Mesendoderm (in vitro differentiated cells): ENCODE measurements around the gene CEP57L1.
A peak's percentile ranks its signal among the peaks of the same experiment; 100 is the strongest.

Experiments used
- DNase-seq: peaks from one replicate; pipeline ENCODE4 v3.0.0; 2013
- H2AK5ac ChIP-seq: 2 replicates; pipeline ENCODE4 v1.6.1; 2013; ENCODE audit warnings: low read length, inconsistent platforms
- H2BK120ac ChIP-seq: 2 replicates; pipeline ENCODE4 v1.6.1; 2013; ENCODE audit warnings: low read depth, mild to moderate bottlenecking, low read length, moderate library complexity, mixed read lengths
- H2BK15ac ChIP-seq: replicated peaks from 2 replicates; pipeline ENCODE4 v1.6.1; 2013; ENCODE audit warnings: low read depth, mild to moderate bottlenecking, moderate library complexity
- H2BK5ac ChIP-seq: 2 replicates; pipeline ENCODE4 v1.6.1; 2013; ENCODE audit warnings: low read length, inconsistent platforms
- H3K18ac ChIP-seq: 2 replicates; pipeline ENCODE4 v1.6.1; 2013; ENCODE audit warnings: mild to moderate bottlenecking, low read length, mixed read lengths
- H3K23ac ChIP-seq: one replicate; pipeline ENCODE4 v1.6.1; 2013; ENCODE audit warnings: low read length
- H3K27ac ChIP-seq: 2 replicates; pipeline ENCODE4 v1.5.1; 2013; ENCODE audit warnings: low read depth, mild to moderate bottlenecking, inconsistent platforms, low read length, moderate library complexity
- H3K27me3 ChIP-seq: 2 replicates; pipeline ENCODE4 v1.6.1; 2013; ENCODE audit warnings: low read length, control low read depth, mild to moderate bottlenecking, inconsistent platforms; ENCODE audit not compliant: insufficient read depth, poor library complexity
- H3K36me3 ChIP-seq: 2 replicates; pipeline ENCODE4 v1.6.1; 2013; ENCODE audit warnings: low read length, inconsistent platforms; ENCODE audit not compliant: control insufficient read depth, insufficient read depth
- H3K4ac ChIP-seq: one replicate; pipeline ENCODE4 v1.6.1; 2013; ENCODE audit warnings: low read depth, mild to moderate bottlenecking, low read length, moderate library complexity
- H3K4me1 ChIP-seq: 2 replicates; pipeline ENCODE4 v1.6.1; 2013; ENCODE audit warnings: low read depth, low read length, inconsistent platforms; ENCODE audit not compliant: control insufficient read depth
- H3K4me2 ChIP-seq: 2 replicates; pipeline ENCODE4 v1.6.1; 2013; ENCODE audit warnings: low read length
- H3K4me3 ChIP-seq: 2 replicates; pipeline ENCODE4 v1.5.1; 2013; ENCODE audit warnings: mild to moderate bottlenecking, low read length
- H3K56ac ChIP-seq: one replicate; pipeline ENCODE4 v1.6.1; 2013; ENCODE audit warnings: low read length
- H3K79me1 ChIP-seq: 2 replicates; pipeline ENCODE4 v1.6.1; 2013; ENCODE audit warnings: low read length, inconsistent platforms
- H3K79me2 ChIP-seq: 2 replicates; pipeline ENCODE4 v1.6.1; 2013; ENCODE audit warnings: mild to moderate bottlenecking, low read length; ENCODE audit not compliant: control insufficient read depth, insufficient read depth
- H3K9ac ChIP-seq: 2 replicates; pipeline ENCODE4 v1.6.1; 2013; ENCODE audit warnings: low read length, inconsistent platforms
- H4K5ac ChIP-seq: one replicate; pipeline ENCODE4 v1.6.1; 2013; ENCODE audit warnings: low read length
- H4K8ac ChIP-seq: one replicate; pipeline ENCODE4 v1.6.1; 2013; ENCODE audit warnings: low read depth, mild to moderate bottlenecking, control low read depth, low read length, moderate library complexity
- WGBS: extraction: QIAGEN DNeasy Blood & Tissue Kit; methylation state at CpG from one replicate; pipeline ENCODE4 v1.1.7; 2013; ENCODE audit warnings: low lambda C conversion rate, missing lambda C conversion rate; ENCODE audit not compliant: insufficient coverage; ENCODE audit errors: extremely low coverage; 5-methylcytosine and 5-hydroxymethylcytosine counted together

The CEP57L1 gene

GRCh38 chr6:109170333-109170732 is 75.0 kb downstream of the CEP57L1 start:
- no CpG with 5 or more reads among the region's 2 CpGs for WGBS
- no peaks in the 10 kb centered on the region for H3K4me1 ChIP-seq
- DNase-seq = no peak
- no peak overlapping the region for H3K4ac ChIP-seq
- no peak overlapping the region for H3K27ac ChIP-seq
- H3K9ac ChIP-seq = no peak overlapping the region
- H2BK5ac ChIP-seq = no peak overlapping the region
- H3K56ac ChIP-seq = no peak overlapping the region
- no peak overlapping the region for H4K8ac ChIP-seq
- H2AK5ac ChIP-seq = no peak overlapping the region
- H3K18ac ChIP-seq = no peak overlapping the region
- no peak overlapping the region for H2BK15ac ChIP-seq
- H4K5ac ChIP-seq = no peak overlapping the region
- no peak overlapping the region for H2BK120ac ChIP-seq
- no peaks in the 10 kb centered on the region for H3K79me1 ChIP-seq
- H3K27me3 ChIP-seq = no peaks in the 10 kb centered on the region
- no peak overlapping the region for H3K23ac ChIP-seq
- no peaks in the 10 kb centered on the region for H3K79me2 ChIP-seq
- no peak overlapping the region for H3K4me3 ChIP-seq
- no peak overlapping the region for H3K4me2 ChIP-seq
- H3K36me3 ChIP-seq = no peaks in the 10 kb centered on the region

- Histone ChIP-seq H2AK5ac (no peak overlapping the region), H2BK15ac (no peak overlapping the region), H3K18ac (no peak overlapping the region), H3K27me3 (no peaks in the 10 kb centered on the region), H4K5ac (no peak overlapping the region), H3K4ac (no peak overlapping the region), H3K4me1 (no peaks in the 10 kb centered on the region), H2BK5ac (no peak overlapping the region), H3K4me2 (no peak overlapping the region), H4K8ac (no peak overlapping the region), H3K23ac (no peak overlapping the region), H3K79me1 (no peaks in the 10 kb centered on the region), H3K4me3 (no peak overlapping the region), H2BK120ac (no peak overlapping the region), H3K56ac (no peak overlapping the region), H3K36me3 (no peaks in the 10 kb centered on the region), H3K79me2 (no peaks in the 10 kb centered on the region), H3K27ac (no peak overlapping the region), H3K9ac (no peak overlapping the region)
- WGBS = no CpG with 5 or more reads among the region's 2 CpGs
- DNase-seq = no peak
Measured at GRCh38 chr6:109172101-109172746, 76.9 kb downstream of the CEP57L1 start.

DNA sequence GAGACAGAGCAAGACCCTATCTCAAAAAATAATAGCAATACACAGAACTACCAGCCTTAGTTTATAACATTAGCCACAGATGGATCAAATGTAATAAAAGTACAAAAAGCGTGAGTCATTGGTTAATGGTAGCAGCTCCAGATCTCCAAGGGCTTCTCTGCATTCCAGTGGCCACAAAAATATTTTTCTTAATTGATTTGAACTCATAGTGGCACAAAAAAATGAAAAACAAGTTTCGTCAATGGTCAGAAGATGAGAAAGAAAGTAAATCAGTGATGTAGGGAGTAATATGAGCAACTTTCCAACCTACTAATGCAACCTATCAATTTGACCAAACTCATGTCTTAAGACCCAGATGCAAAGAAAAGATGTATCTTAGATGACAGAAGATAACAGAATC is 79.6 kb downstream of the CEP57L1 start:
- Histone ChIP-seq H3K79me2 (no peaks in the 10 kb centered on the region), H3K4me3 (no peak overlapping the region), H2BK15ac (no peak overlapping the region), H3K4ac (no peak overlapping the region), H3K27me3 (no peaks in the 10 kb centered on the region), H3K18ac (no peak overlapping the region), H3K23ac (no peak overlapping the region), H2BK120ac (no peak overlapping the region), H4K8ac (no peak overlapping the region), H3K4me1 (no peaks in the 10 kb centered on the region), H3K36me3 (no peaks in the 10 kb centered on the region), H3K4me2 (no peak overlapping the region), H3K27ac (no peak overlapping the region), H2BK5ac (no peak overlapping the region), H3K79me1 (no peaks in the 10 kb centered on the region), H3K9ac (no peak overlapping the region), H3K56ac (no peak overlapping the region), H2AK5ac (no peak overlapping the region), H4K5ac (no peak overlapping the region)
- DNase-seq = no peak
- WGBS = no CpG with 5 or more reads among the region's 2 CpGs

DNA sequence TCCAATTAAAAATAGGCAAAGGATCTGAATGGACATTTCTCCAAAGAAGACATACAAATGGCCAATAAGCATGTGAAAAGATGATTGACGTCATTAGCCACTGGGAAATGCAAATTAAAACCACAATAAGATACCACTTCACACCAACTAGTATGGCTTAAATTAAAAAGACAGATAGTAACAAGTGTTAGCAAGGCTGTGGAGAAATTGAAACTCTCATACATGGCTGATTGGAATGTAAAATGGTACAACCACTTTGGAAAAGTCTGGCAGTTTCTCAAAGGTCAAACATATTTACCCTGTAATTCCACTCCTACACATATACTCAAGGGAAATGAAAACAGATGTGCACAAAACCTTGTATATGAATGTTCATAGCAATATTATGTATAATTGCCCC is 83.6 kb downstream of the CEP57L1 start:
- Histone ChIP-seq H4K5ac (no peak overlapping the region), H3K27me3 (no peaks in the 10 kb centered on the region), H3K4me1 (peaks cover 9% of the 10 kb centered on the region), H3K36me3 (no peaks in the 10 kb centered on the region), H3K4me3 (no peak overlapping the region), H3K23ac (no peak overlapping the region), H4K8ac (no peak overlapping the region), H3K4ac (no peak overlapping the region), H3K79me1 (no peaks in the 10 kb centered on the region), H3K27ac (no peak overlapping the region), H3K56ac (no peak overlapping the region), H2AK5ac (no peak overlapping the region), H3K18ac (no peak overlapping the region), H3K4me2 (no peak overlapping the region), H3K9ac (no peak overlapping the region), H2BK5ac (no peak overlapping the region), H2BK15ac (no peak overlapping the region), H2BK120ac (no peak overlapping the region), H3K79me2 (no peaks in the 10 kb centered on the region)
- no peak for DNase-seq
- no CpG with 5 or more reads among the region's 1 CpG for WGBS

DNA sequence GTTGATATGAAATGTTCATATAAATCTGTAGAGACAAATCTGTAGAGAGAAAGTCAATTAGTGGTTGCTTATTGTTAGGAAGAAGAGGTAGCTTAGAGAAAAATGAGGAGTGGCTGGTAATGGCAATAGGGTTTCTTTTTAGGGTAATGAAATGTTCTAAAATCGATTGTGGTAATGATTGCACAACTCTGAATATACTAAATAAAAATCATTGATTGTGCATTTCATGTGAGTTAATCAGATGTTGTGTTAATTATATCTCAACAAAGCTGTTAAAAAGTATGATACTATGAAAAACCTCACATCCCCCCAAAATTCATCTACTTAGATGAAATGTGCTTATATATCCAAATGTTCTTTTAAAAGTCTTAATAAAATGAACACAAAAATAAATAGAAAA is 84.2 kb downstream of the CEP57L1 start:
- Histone ChIP-seq H2BK5ac (no peak overlapping the region), H3K4me1 (peaks cover 11% of the 10 kb centered on the region), H3K27ac (no peak overlapping the region), H4K5ac (no peak overlapping the region), H3K4ac (no peak overlapping the region), H2BK120ac (no peak overlapping the region), H3K79me2 (no peaks in the 10 kb centered on the region), H3K4me2 (no peak overlapping the region), H2AK5ac (no peak overlapping the region), H3K27me3 (no peaks in the 10 kb centered on the region), H3K79me1 (no peaks in the 10 kb centered on the region), H3K4me3 (no peak overlapping the region), H3K9ac (no peak overlapping the region), H2BK15ac (no peak overlapping the region), H3K56ac (no peak overlapping the region), H3K36me3 (no peaks in the 10 kb centered on the region), H3K18ac (no peak overlapping the region), H4K8ac (no peak overlapping the region), H3K23ac (no peak overlapping the region)
- DNase-seq = no peak
- WGBS = no CpG with 5 or more reads among the region's 1 CpG

DNA sequence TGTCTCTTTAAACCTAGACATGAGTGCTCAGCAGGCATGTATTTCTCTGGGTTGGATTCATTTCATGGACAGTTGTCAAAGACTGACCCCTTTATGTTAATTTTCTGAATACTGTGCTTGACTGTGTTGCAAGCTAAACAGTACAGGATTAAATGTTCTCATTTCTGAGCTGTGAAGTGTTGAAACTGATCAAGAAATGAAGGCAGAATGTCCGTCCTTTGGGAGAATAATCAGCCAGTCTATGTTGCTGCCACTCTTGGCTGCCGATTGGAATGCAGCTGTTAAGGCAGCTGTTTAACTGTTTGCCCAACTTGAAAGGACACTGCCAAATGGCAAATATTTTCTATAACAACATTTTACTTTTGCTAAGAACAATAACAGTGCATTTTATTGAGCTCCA is 87.3 kb downstream of the CEP57L1 start:
- H2BK15ac ChIP-seq = no peak overlapping the region
- H2BK5ac ChIP-seq = no peak overlapping the region
- no peak overlapping the region for H3K9ac ChIP-seq
- no peak overlapping the region for H4K8ac ChIP-seq
- DNase-seq = no peak
- H3K4me3 ChIP-seq = no peak overlapping the region
- no peak overlapping the region for H3K4me2 ChIP-seq
- H3K23ac ChIP-seq = no peak overlapping the region
- no peaks in the 10 kb centered on the region for H3K36me3 ChIP-seq
- no peak overlapping the region for H3K56ac ChIP-seq
- no CpG with 5 or more reads among the region's 2 CpGs for WGBS
- H3K4me1 ChIP-seq = peaks cover 11% of the 10 kb centered on the region
- no peak overlapping the region for H3K27ac ChIP-seq
- no peaks in the 10 kb centered on the region for H3K27me3 ChIP-seq
- H4K5ac ChIP-seq = no peak overlapping the region
- H2AK5ac ChIP-seq = no peak overlapping the region
- no peak overlapping the region for H3K18ac ChIP-seq
- no peaks in the 10 kb centered on the region for H3K79me1 ChIP-seq
- H3K4ac ChIP-seq = peak overlapping the region; percentile 3
- H3K79me2 ChIP-seq = no peaks in the 10 kb centered on the region
- no peak overlapping the region for H2BK120ac ChIP-seq
